GM12875 (cell line): ENCODE measurements around the gene ADCY10.

Source experiments
- H3K4me3 ChIP-seq: one replicate; pipeline ENCODE4 v1.5.1; 2011; ENCODE audit warnings: low read depth, low read length, control low read depth
- TF ChIP-seq, protein P1 (sequence below): IDR thresholded peaks from 2 replicates; pipeline ENCODE4 v1.5.1; 2011; ENCODE audit warnings: low read depth, mild to moderate bottlenecking, control low read depth, inconsistent platforms, low read length, moderate library complexity, borderline replicate concordance; ENCODE audit not compliant: insufficient read depth

ADCY10 gene

DNA sequence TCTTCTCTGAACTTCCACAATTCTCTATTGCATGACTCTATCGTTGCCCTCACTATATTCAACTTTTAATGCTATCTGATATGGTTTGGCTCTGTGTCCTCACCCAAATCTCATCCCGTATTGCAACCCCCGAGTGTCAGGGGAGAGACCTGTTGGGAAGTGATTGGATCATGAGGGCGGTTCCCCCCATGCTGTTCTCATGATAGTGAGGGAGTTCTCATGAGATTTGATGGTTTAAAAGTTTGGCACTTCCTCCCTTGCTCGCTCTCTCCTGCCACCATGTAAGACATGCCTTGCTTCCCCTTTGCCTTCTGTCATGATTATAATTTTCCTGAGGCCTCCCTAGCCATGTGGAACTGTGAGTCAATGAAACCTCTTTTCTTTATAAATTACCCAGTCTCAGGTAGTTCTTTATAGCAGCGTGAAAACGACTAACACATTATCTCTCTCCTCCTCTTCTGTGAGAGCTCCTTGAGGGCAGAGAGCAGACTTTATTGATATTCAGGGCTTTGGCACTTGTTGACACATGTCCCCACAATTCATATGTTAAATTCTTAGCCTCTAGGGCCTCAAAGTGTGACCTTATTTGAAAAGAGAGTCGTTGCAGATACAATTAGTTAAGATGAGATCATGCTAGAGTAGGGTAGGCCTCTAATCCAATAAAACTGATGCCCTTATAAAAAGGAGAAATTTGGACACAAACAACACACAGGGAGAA is 52.1 kb downstream of the ADCY10 start:
- H3K4me3 ChIP-seq = no peak overlapping the region
- TF ChIP-seq, protein P1, sequence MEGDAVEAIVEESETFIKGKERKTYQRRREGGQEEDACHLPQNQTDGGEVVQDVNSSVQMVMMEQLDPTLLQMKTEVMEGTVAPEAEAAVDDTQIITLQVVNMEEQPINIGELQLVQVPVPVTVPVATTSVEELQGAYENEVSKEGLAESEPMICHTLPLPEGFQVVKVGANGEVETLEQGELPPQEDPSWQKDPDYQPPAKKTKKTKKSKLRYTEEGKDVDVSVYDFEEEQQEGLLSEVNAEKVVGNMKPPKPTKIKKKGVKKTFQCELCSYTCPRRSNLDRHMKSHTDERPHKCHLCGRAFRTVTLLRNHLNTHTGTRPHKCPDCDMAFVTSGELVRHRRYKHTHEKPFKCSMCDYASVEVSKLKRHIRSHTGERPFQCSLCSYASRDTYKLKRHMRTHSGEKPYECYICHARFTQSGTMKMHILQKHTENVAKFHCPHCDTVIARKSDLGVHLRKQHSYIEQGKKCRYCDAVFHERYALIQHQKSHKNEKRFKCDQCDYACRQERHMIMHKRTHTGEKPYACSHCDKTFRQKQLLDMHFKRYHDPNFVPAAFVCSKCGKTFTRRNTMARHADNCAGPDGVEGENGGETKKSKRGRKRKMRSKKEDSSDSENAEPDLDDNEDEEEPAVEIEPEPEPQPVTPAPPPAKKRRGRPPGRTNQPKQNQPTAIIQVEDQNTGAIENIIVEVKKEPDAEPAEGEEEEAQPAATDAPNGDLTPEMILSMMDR = no peak

DNA sequence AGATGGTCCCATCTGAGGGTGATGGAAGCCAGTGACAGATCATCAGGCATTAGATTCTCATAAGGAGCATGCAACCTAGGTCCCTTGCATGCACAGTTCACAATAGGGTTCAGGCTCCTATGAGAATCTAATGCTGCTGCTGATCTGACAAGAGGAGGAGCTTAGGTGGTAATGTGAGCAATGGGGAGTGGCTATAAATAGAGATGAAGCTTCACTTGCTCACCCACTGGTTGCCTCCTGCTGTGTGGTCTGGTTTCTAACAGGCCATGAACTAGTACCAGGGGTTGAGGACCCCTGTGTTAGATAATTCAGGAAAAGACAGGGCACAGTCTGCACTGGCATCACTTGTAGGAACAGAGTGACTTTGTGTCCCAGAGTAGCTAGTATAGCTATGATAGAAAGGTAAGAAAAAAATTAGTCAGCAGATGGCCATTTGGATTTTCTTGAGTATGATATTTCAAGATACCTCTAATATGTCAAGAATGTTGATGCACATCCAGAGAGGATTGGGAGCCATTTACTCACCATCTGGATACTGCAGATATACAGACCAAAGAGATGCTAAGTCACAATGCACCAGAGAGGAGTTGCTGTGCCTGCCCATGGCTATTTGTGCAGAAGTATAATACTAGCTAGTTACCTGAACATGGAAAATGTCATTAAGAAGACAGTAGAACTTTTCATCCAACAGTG is 53.6 kb downstream of the ADCY10 start:
- TF ChIP-seq, protein P1 = no peak
- no peak overlapping the region for H3K4me3 ChIP-seq

DNA sequence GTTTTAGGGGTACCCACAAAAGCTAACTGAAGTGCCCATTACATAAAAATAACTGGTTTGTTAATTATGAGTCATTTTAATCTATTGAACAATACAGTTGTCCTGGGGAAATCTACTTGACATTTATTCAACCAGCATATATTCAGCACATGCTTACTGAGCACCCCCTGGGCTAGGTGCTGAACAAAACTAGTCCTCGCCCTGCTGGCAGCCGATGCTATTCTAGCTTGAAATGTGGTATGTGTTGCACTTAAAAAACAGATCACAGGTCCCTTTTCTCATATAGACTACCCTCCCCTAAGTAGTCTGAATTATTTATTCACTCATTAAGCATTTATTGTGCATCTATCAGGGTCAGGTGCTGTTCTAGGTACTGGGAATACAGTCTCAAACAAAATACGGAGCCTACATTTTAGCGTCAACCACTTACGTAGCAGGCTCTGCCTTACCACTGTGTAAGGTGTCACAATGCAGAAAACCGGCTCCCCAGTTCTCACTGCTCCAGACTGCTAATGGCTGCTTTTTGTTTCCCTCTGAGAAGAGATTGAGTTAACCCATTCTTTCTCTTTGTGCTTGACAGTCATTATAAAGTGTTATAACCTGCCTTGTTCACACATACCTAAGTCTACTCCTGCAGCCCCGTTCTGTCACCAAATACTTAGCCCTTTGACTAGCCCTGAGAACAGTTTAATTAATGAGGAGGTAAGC is 57.1 kb downstream of the ADCY10 start:
- no peak overlapping the region for H3K4me3 ChIP-seq
- TF ChIP-seq, protein P1 = no peak

DNA sequence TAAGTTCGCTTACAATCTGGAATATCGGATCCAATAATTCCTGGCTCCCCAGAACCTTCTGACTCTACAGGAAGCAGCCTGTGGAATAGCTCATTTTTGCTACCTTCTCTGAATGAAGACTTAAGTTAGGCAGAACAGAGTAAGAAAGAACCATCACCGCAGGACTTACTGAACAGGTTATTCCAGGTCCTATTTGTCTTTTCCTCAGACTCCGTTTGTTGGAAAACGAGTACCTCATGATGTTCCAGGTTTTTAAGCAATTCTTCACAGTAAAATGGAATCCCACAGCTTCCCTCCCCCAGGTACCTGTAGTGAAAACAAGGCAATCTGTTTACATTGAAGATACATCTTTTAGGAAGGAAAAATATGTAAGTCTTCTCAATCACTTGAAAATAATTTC is 59.8 kb downstream of the ADCY10 start:
- H3K4me3 ChIP-seq = no peak overlapping the region
- TF ChIP-seq, protein P1 = no peak

DNA sequence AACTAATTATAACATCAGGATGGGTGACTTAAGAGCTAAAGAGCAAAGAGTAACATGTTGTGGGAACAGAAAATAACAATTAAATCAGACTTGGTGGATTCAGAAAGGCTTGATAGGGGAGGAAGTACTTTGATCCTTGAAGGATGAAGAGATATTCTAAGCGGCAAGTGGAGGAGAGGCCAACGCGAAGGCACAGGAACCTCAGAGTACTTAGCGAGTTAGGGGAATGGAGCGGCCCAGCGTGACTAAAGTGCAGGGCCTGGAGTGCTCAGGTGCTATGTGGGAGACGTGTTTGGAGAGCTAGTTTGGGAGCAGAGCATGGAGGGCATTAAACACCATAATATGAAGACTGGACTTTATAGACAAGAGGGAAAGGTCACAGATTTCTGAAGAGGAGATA is 64.3 kb downstream of the ADCY10 start:
- TF ChIP-seq, protein P1 = no peak

DNA sequence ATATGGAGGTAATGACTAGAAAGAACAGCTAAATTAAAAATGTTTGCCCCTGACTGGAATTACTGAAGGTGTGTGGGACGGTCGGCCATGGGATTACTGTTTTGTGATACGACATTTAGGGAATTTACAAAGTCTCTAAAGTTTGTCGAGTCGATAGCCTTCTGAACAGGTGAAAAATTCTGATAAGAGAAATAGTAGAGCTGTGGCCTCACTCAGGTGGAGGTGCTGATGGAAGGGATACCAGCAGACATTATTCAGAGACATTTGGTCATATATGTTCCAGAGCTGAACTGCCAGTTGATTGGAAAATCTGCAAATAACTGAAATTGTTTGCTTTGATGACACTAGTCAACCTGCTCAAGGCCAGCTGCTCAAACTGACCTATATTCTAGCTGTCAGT is 71.1 kb downstream of the ADCY10 start:
- TF ChIP-seq, protein P1 = no peak

More for the DNA sequence above, 64.3 kb downstream of the ADCY10 start:
- H3K4me3 ChIP-seq = no peak overlapping the region

DNA sequence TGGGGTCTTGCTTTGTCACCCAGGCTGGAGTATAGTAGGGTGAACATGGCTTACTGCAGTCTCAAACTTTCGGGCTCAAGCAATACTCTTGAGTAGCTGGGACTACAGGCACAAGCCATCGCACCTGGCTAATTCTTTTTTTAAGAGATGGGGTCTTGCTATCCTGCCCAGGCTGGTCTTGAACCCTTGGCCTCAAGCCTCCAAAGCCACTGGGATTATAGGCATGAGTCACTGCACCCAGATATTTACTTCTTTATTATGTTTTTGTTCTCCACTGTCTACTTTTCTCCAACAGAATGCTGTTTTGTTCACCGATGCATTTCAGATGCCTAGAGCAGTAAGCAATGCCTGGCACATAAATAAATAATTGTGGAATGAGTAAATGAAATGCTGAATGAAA is 72.4 kb downstream of the ADCY10 start:
- TF ChIP-seq, protein P1 = no peak
- H3K4me3 ChIP-seq = no peak overlapping the region

More for the DNA sequence above, 71.1 kb downstream of the ADCY10 start:
- H3K4me3 ChIP-seq = no peak overlapping the region
